GM12875 (cell line): ENCODE results near the gene CCL15.
A peak's percentile ranks its signal among the peaks of the same experiment; 100 is the strongest.

Experiments
- H3K4me3 ChIP-seq: one replicate; pipeline ENCODE4 v1.5.1; 2011; ENCODE audit warnings: low read depth, low read length, control low read depth
- TF ChIP-seq, protein P1 (sequence below): IDR thresholded peaks from 2 replicates; pipeline ENCODE4 v1.5.1; 2011; ENCODE audit warnings: low read depth, mild to moderate bottlenecking, control low read depth, inconsistent platforms, low read length, moderate library complexity, borderline replicate concordance; ENCODE audit not compliant: insufficient read depth

CCL15 gene

GRCh38 chr17:35981908-35982330, 19.4 kb downstream of the CCL15 start:
- no peak overlapping the region for H3K4me3 ChIP-seq
- TF ChIP-seq, protein P1, sequence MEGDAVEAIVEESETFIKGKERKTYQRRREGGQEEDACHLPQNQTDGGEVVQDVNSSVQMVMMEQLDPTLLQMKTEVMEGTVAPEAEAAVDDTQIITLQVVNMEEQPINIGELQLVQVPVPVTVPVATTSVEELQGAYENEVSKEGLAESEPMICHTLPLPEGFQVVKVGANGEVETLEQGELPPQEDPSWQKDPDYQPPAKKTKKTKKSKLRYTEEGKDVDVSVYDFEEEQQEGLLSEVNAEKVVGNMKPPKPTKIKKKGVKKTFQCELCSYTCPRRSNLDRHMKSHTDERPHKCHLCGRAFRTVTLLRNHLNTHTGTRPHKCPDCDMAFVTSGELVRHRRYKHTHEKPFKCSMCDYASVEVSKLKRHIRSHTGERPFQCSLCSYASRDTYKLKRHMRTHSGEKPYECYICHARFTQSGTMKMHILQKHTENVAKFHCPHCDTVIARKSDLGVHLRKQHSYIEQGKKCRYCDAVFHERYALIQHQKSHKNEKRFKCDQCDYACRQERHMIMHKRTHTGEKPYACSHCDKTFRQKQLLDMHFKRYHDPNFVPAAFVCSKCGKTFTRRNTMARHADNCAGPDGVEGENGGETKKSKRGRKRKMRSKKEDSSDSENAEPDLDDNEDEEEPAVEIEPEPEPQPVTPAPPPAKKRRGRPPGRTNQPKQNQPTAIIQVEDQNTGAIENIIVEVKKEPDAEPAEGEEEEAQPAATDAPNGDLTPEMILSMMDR, result peak; percentile 56; the same call in 1 of the 2 replicates

- TF ChIP-seq, protein P1, result no peak
Observed at GRCh38 chr17:35981246-35981645, 20.1 kb downstream of the CCL15 start, which contains the start of gene CCL16. CCL16 (minus strand) TSS chr17:35981497; CDS start chr17:35981420, 77 bp downstream.

GRCh38 chr17:35978346-35978745, 23.0 kb downstream of the CCL15 start:
- TF ChIP-seq, protein P1, result no peak
- no peak overlapping the region for H3K4me3 ChIP-seq

More at GRCh38 chr17:35981246-35981645, 20.1 kb downstream of the CCL15 start, which contains the start of gene CCL16:
- H3K4me3 ChIP-seq, result no peak within 1 kb of the TSS

DNA sequence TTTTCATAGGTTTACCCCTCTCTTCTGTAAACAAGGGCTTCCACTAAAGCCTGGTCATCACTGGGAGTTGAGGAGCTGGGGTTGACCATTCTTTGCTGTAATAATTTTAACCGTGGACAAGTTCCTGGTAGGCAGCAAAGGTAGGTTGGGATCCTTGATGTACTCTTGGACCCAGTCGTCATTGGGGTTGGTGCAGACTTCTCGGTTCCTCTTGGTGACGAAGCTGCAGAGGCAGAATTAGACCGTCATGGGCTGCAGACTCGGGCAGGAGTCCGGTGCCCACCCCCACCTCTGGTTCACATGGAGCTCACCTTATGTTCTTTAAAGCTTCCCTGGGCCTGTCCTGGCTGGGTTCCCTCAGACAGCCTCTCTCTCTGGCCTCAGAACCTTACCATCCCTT, 23.8 kb downstream of the CCL15 start:
- no peak overlapping the region for H3K4me3 ChIP-seq
- TF ChIP-seq, protein P1, result no peak

- no peak overlapping the region for H3K4me3 ChIP-seq
- TF ChIP-seq, protein P1, result no peak
Observed at GRCh38 chr17:35973333-35974260, 27.8 kb downstream of the CCL15 start.

GRCh38 chr17:35972945-35973332, 28.4 kb downstream of the CCL15 start:
- TF ChIP-seq, protein P1, result no peak
- no peak overlapping the region for H3K4me3 ChIP-seq

DNA sequence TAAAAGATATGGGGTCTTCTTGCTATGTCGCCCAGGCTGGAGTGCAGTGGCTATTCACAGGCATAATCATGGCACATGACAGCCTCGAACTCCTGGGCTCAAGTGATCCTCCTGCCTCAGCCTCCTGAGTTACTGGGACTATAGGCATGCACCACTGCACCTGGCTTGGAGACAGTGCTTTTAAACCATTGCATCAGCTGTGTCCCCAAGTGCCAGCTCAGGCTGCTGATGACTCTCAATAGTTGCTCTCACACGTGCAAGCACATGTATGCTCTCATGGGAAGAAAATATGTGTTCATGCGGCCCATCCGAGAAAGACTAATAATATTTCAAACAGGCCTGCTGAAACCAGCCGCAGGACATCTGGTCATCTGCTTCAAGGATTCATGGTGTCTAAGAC, 28.8 kb downstream of the CCL15 start:
- no peak overlapping the region for H3K4me3 ChIP-seq
- TF ChIP-seq, protein P1, result no peak
